Activated T-helper 1 cell treated with Interleukin-2 at 50 U/mL for 16 hours (primary cell): ENCODE data around the gene GAN.

Source experiments
- DNase-seq: peaks from one replicate; pipeline ENCODE4 v3.0.0-alpha.2; 2020; ENCODE audit warnings: low read depth

Gene GAN

DNA sequence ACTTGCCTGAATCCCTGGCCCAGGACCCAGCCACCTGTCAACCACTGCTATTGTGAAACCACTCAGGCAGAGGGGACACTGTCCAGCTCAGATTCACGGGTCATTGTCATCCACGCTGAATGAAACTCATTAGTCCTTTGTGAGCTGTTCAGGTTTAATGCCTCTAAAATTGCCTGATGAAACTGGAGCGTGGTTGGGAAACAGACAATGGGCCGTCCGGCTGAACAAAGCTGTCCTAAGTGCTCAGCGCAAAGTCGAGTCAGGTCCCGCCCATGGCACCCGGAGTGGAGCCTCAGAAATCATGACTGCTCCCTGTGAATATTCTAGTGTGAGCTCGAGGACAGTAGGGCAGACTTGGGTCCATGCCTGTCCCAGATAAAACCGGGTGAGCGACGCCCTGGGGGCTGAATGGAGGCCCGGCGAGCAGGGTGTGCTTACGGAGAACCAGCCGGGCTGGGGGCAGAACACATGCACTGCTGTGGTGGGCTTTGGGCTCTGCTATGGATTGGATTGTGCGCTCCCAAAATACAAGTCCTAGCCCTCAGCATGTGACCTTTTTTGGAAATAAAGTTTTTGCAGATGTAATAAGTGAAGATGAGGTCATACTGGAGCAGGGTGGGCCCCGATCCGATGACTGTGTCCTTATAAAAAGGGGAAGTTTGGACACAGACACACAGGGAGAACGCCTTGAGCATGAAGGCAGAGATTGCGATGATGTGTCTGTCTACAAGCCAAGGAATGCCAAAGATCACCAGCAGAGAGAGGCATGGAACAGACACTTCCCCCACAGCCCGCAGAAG, 117.0 kb downstream of the GAN start:
- no peak for DNase-seq

DNA sequence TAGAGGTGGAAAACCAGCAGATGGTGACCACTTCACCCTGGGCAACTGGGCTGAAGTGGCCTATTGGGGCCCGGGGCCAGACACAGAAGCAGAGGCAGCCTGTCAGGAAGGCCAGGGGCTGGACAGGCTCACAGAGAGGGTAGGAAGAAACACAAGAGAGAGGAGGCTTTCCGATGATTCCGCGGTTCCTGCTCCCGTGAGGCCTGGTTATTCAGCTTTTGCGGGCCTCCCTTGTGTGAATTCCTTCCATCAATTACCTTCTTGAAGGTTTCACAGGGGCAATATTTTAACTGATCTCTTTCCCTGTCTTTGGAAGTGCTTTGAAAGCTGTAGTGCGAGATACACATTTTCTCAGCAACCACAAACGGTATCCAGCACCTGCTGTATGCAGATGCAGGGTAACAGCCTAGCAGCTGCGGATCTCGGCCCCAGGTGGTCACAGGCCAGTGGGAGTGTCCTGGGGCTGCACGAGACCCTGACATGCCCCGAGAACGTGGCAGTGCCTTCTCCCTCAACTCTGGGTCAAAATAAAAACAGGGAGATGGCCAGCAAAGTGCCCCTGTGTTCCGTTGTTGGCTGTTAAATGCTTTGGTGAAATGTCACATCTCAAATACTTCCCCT, 118.3 kb downstream of the GAN start:
- DNase-seq = no peak

DNA sequence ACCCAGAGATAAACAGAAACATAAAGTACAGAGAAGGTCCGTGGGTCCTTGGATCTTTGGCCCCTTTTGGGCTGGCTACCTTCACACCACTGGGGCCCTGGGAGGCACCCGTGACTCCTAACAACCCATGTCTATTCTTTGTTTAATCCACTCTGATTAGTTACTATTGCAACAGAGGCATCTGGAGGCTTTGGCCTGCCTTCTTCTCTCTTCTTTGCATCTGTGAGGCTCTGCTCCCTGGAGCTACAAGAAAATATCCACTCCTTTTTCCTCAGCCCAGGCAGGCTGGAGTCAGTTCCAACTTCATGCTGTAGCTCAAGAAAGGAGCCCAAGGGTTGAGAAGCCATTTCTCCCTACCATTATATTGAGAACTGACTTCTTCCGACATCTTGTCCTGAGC, 120.3 kb downstream of the GAN start:
- no peak for DNase-seq

DNA sequence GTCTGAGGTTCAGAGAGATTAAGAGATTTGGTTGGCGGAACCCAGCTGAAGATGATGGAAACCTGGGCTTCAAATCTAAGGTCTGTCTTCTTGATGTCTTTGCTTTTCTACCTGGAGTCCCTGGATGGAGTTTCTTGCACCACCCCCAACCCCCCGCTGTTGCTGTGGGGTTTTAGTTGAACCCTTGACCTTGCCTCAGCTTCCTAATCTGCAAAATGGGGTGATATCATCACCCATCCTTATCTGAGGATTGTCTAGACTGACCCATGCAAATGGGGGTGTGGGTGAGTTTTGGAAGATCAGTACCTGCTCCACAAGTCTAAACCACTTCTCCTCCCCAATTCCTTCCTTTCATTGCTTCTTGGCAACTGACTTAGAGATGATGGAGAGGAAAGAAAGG, 120.8 kb downstream of the GAN start:
- DNase-seq = no peak

GRCh38 chr16:81436386-81436785, 121.6 kb downstream of the GAN start:
- no peak for DNase-seq

GRCh38 chr16:81437865-81438264, 123.1 kb downstream of the GAN start:
- DNase-seq = no peak
